Stimulated activated effector memory CD8-positive, alpha-beta T cell treated with anti-CD3 and anti-CD28 coated beads, Interleukin-12 subunit alpha, Interleukin-12 subunit beta, amount 100 ng/mL, for 72 hours (primary cell): ENCODE data around the gene RPL7A.
"Not testable (repeated sequence)": the region's sequence is repeated elsewhere in the genome, so short reads cannot be mapped to it uniquely, and the experiment has no call there.

Experiments used
- ATAC-seq: fragments of 150-1000 bp; cut with Tn5 transposase; 2 replicates; pipeline ENCODE4 v1.10.0; 2021
- DNase-seq, 2 donors: peaks; one replicate each; pipeline ENCODE4 v3.0.0; 2021 to 2022; ENCODE audit warnings: low spot score in 2 of 2
- H3K27ac Mint-ChIP-seq: one replicate; pipeline ENCODE4 v1.8.0; 2022; ENCODE audit warnings: mild to moderate bottlenecking, mixed read lengths
- H3K36me3 Mint-ChIP-seq: one replicate; pipeline ENCODE4 v1.8.0; 2022; ENCODE audit warnings: mild to moderate bottlenecking, mixed read lengths
- H3K4me1 Mint-ChIP-seq: one replicate; pipeline ENCODE4 v1.8.0; 2022; ENCODE audit warnings: mixed read lengths
- H3K4me3 Mint-ChIP-seq: one replicate; pipeline ENCODE4 v1.8.0; 2022; ENCODE audit warnings: mild to moderate bottlenecking, mixed read lengths
- H3K9me3 Mint-ChIP-seq: one replicate; pipeline ENCODE4 v1.8.0; 2022; ENCODE audit warnings: mixed read lengths

RPL7A gene

GRCh38 chr9:133367221-133367620, 19.2 kb downstream of the RPL7A start:
- H3K36me3 Mint-ChIP-seq: peaks cover 100% of the 10 kb centered on the region
- peak overlapping the region; percentile 8 for H3K27ac Mint-ChIP-seq
- no peaks in the 10 kb centered on the region for H3K9me3 Mint-ChIP-seq
- no peak for ATAC-seq
- H3K4me3 Mint-ChIP-seq: peak overlapping the region; percentile 14
- peaks cover 83% of the 10 kb centered on the region for H3K4me1 Mint-ChIP-seq
- DNase-seq: no peak

DNA sequence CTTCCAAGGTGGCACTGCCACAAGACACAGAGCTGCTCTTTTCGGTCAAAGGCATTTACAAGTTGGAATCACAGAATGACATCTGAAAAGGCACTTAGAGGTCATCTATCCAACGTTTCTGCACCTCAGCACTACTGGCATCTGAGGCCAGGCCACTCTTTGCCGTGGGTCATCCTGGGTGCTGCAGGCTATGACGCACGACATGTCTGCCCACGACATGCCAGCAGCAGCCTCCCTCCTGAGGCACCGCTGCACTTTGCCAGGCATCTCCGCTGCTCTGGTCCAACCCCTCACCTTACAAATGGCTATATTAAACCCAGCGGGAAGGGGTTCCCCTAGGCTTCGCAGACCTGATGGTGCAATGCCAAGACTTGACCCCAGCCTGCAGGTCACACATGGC, 19.8 kb downstream of the RPL7A start:
- peaks cover 100% of the 10 kb centered on the region for H3K36me3 Mint-ChIP-seq
- no peak for DNase-seq
- no peaks in the 10 kb centered on the region for H3K9me3 Mint-ChIP-seq
- H3K4me1 Mint-ChIP-seq: peaks cover 84% of the 10 kb centered on the region
- no peak for ATAC-seq
- no peak overlapping the region for H3K4me3 Mint-ChIP-seq
- peak overlapping the region; percentile 8 for H3K27ac Mint-ChIP-seq

DNA sequence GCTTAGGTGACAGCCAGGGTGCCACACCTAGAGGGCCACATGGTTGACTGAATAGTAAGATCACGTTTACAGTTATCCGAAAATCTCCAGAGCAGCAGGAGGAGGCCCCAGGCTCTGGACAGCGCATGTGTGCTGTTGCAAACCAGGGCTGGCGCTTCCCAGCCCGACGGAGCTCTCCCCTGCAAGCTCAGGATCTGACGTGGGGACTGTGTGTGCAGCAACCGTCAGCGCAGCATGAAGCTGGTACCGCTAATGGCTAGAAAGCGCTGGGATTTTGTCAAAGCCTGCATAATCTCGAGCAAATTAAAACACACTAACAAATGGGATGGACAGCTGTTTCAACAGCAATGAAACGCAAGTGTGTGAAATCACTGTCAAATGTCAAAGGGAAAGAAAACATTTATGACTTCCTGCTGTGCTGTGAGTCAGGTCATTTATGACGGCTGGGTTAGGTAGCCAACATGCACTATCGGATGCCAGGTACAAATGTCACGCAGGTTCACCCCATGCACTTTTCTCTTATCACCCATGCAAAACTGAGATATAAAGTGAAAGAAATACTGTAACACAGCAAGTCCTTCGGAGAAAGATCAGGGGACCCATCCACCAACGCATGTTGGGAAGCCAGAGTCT, 20.3 kb downstream of the RPL7A start:
- Mint-ChIP-seq H3K36me3 (peaks cover 100% of the 10 kb centered on the region), H3K4me3 (peak overlapping the region; percentile 89), H3K4me1 (peaks cover 84% of the 10 kb centered on the region), H3K9me3 (no peaks in the 10 kb centered on the region), H3K27ac (peak overlapping the region; percentile 98)
- DNase-seq (no peak), ATAC-seq (no peak)

DNA sequence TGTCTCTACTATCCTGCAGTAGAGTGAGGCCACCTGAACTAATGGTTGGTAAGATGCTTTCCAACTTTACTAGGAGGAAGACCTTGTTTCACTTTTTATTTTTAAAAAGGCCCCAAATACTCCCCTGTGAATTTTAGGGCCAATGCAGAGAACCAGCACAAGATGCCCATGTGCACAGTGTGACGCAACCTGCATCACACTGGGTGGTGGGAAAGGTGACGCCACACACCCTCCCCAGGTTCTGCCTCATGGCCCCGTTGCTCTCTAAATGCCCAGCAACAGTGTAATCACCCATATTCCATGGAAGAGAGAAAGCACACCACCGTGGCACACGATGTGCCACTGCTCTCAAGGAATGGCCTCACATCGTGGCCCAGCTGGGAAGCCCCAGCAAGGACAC, 21.4 kb downstream of the RPL7A start:
- H3K36me3 Mint-ChIP-seq: peaks cover 100% of the 10 kb centered on the region
- peaks cover 75% of the 10 kb centered on the region for H3K4me1 Mint-ChIP-seq
- DNase-seq (no peak), ATAC-seq (no peak)
- H3K9me3 Mint-ChIP-seq: no peaks in the 10 kb centered on the region
- H3K4me3 Mint-ChIP-seq: peak overlapping the region; percentile 89
- H3K27ac Mint-ChIP-seq: peak overlapping the region; percentile 98

- peak overlapping the region; percentile 98 for H3K27ac Mint-ChIP-seq
- no peaks in the 10 kb centered on the region for H3K9me3 Mint-ChIP-seq
- peak in 1 of 2 donors; percentile 85 for DNase-seq
- peak overlapping the region; percentile 89 for H3K4me3 Mint-ChIP-seq
- H3K36me3 Mint-ChIP-seq: peaks cover 100% of the 10 kb centered on the region
- H3K4me1 Mint-ChIP-seq: peaks cover 73% of the 10 kb centered on the region
- peak; percentile 79 for ATAC-seq
These were observed 21.9 kb downstream of the RPL7A start for GRCh38 chr9:133369933-133370332.

DNA sequence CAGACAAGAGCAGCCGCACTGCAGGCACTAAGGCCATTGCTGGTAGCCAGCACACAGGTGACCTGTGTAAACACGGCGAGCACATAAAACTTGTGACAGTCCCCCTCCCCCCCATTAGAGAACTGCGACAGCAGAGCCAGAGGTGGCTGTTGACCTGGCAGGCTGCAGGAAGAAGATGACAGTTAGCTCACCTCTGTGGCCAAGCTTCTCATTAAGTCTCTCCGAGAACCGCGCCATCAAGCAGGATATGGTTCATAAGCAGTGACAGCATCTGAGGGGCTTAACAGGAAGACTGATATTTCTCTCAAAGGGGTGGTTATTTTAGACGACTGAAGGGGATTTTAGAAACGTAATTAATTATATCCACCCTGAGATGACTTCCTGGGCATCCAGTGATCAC, 22.7 kb downstream of the RPL7A start:
- H3K27ac Mint-ChIP-seq: peak overlapping the region; percentile 98
- ATAC-seq (peak; percentile 53), DNase-seq (peak in 1 of 2 donors; percentile 76)
- no peaks in the 10 kb centered on the region for H3K9me3 Mint-ChIP-seq
- peak overlapping the region; percentile 89 for H3K4me3 Mint-ChIP-seq
- peaks cover 98% of the 10 kb centered on the region for H3K36me3 Mint-ChIP-seq
- H3K4me1 Mint-ChIP-seq: peaks cover 69% of the 10 kb centered on the region

DNA sequence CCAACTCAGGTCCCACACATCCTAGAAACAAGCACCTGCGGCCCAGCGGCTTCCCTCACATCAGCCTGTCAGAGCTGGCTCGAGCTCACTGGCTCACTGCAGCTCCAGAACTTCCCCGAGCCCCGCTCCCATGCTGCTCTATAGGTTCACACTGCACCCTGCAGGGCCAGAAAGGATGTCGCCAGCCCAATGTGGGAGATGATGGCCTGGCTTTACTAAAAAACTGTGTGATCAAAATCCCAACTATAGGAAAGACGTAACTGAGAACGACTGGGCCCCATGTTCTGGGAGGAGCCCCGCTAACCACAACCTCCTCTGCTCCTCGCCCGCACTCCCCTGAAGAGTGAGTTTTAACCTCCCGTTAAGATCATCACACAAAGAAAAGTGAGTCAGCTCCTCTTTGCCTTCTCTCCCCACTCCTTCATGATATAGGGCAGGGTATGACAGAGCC, 23.3 kb downstream of the RPL7A start:
- peaks cover 92% of the 10 kb centered on the region for H3K36me3 Mint-ChIP-seq
- H3K9me3 Mint-ChIP-seq: no peaks in the 10 kb centered on the region
- H3K27ac Mint-ChIP-seq: peak overlapping the region; percentile 98
- DNase-seq (peak; percentile 46 to 86), ATAC-seq (peak; percentile 73)
- H3K4me3 Mint-ChIP-seq: peak overlapping the region; percentile 89
- peaks cover 69% of the 10 kb centered on the region for H3K4me1 Mint-ChIP-seq

DNA sequence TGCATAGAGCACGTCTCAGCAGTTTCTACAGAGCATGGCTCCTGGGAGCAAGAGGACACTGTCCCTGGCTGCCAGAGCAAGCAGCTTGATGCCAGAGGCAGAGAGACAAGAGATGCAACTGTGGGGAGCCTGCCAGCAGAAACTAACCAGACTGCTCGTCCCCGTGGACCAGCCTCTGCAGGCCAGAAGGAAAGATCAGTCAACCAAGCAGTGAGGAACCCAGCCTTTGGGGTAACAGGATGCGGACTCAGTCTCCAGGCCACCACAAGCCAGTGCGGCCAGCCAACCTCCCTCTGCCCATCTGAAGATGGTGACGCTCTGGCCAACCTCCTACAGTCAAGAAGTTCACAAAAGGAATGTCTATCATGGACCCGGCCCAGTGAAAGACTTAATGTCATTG, 24.1 kb downstream of the RPL7A start:
- peak in 1 of 2 donors; percentile 67 for DNase-seq
- H3K4me1 Mint-ChIP-seq: peaks cover 60% of the 10 kb centered on the region
- no peak for ATAC-seq
- H3K9me3 Mint-ChIP-seq: no peaks in the 10 kb centered on the region
- peak overlapping the region; percentile 89 for H3K4me3 Mint-ChIP-seq
- H3K36me3 Mint-ChIP-seq: peaks cover 83% of the 10 kb centered on the region
- H3K27ac Mint-ChIP-seq: peak overlapping the region; percentile 98

DNA sequence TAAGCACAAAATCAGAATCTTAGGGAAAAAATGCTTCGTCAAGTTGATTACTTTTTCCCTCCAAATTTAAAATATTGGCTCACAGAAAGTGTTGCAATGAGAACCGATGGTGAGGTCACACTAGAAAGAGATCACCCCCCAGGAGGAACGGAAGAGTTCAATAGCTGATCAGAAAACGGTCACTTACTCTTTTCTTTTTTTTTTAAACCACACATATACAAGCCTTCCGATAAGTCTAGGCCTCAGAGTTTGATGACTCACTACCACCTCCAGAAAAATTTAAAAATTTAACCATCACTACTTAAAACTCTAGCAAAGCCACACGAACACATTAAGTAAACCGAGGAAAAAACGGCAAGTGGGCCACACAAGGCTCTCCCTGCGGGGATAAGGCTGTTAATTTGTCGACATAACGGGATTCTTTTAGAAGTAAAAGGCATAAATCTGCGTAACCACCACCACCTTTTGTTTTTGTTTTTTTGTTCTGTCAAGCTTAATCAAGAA, 26.6 kb downstream of the RPL7A start:
- peak; percentile 44 for ATAC-seq
- Mint-ChIP-seq H3K36me3 (peaks cover 58% of the 10 kb centered on the region), H3K4me1 (peaks cover 38% of the 10 kb centered on the region), H3K27ac (peak overlapping the region; percentile 98), H3K4me3 (peak overlapping the region; percentile 89), H3K9me3 (no peaks in the 10 kb centered on the region)
- no peak for DNase-seq

DNA sequence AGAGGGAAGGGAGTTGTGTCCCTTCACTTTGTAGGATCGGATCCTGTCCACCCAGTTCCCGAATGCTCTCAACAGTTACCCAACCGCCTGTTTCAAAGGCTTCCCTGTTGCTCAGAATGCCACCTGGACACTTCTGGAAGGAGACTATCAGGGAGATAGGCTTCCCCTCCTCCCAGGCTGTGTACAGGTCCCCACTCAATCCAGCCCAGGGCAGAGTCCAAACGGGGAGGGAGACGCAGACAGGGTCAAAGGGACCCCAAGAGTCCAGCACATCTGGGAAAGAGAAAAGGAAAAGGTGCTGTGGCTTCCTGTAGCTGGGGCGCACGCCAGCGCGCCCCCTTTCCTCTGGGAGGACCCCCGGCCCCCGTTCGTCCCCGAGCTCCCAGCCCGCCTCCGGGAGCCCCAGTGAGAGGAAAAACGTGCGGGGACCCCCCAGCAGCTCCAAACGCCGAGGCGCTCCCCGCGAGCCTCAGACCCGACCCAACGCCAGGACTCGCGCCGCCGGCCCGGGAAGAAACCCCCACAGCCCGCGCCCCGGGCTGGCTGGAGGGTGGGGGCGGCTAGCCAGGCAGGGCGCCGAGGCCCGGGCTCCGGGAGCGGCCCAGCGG, 27.2 kb downstream of the RPL7A start:
- no peak for ATAC-seq
- Mint-ChIP-seq H3K4me3 (peak overlapping the region; percentile 89), H3K4me1 (peaks cover 32% of the 10 kb centered on the region), H3K9me3 (no peaks in the 10 kb centered on the region), H3K36me3 (peaks cover 52% of the 10 kb centered on the region), H3K27ac (peak overlapping the region; percentile 98)
- DNase-seq: peak; percentile 31 to 78

DNA sequence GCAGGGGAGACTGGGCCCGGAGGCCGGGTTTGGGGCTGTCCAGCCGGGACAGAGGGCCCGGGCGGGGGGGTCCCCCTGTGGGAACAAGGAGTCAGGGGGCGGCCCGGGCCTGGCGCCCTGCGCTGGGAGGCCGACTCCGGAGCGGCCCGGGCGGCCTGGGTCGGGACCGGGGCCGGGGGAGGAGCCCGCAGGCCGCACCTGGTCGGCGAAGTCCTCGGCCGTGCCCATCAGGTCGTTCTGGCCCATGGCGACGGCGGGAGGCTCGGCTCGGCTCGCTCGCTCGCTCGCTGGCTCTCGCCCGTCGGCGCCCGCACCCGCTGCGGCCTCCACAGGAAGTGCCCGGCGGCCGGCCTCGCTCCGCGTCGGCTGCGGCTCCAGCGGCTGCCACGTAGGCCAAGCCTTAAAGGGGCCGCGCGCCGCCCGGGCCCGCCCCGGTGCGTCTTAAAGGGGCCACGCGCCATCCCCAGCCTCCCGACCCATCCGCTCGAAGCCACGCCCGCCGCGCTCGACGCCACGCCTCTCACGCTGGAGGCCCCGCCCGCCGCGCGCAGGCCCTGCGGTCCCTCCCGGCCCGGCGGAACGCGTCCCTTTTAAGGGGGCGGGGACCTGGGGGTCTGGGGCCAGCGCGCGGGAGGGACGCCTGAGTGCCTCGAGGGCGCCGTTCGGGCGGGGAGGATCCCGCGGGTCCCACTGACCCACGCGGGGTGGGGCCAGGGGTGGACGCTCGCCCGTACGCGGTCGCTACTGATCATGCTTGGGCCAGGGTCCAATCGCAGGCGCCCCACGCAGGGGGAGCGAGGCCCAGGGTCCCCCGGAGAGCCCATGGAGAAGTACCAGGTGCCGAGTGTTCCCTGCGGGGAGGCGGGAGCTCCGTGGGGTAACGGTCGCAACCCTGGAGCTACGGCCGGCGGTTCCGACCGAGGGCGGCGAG, 28.0 kb downstream of the RPL7A start, which contains the start of the genes STKLD1 and SURF4:
STKLD1 (plus strand) TSS at position 643 of the 931 bp plus-strand sequence; CDS start at position 751, 108 bp downstream.
SURF4 (minus strand) TSS at position 337 of the 931 bp plus-strand sequence; CDS start at position 246, 91 bp downstream.
- ATAC-seq (peak; percentile 82), DNase-seq (peak; percentile 96 to 98)
- peak within 1 kb of the TSS; percentile 89 for H3K4me3 Mint-ChIP-seq
- peaks cover 24% of the 10 kb centered on the region for H3K4me1 Mint-ChIP-seq
- peaks cover 44% of the 10 kb centered on the region for H3K36me3 Mint-ChIP-seq
- H3K27ac Mint-ChIP-seq: peak within 1 kb of the TSS; percentile 98
- H3K9me3 Mint-ChIP-seq: no peaks in the 10 kb centered on the region

DNA sequence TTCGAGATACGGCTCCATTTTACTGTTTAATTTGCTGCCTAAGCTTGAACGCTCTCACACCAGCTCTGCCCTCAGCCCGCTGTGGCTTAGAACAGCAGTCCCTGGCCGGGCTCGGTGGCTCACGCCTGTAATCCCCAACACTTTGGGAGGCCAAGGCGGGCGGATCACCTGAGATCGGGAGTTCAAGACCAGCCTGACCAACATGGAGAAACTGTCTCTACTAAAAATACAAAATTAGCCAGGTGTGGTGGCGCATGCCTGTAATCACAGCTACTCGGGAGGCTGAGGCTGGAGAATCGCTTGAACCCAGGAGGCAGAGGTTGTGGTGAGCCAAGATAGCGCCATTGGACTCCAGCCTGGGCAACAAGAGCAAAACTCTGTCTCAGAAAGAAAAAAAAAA, 29.3 kb downstream of the RPL7A start:
- Mint-ChIP-seq H3K4me3 (peak overlapping the region; percentile 89), H3K36me3 (peaks cover 32% of the 10 kb centered on the region)
- not testable (repeated sequence) for DNase-seq

GRCh38 chr9:133377721-133378216, 29.8 kb downstream of the RPL7A start:
- no peak for DNase-seq
- Mint-ChIP-seq H3K4me3 (peak overlapping the region; percentile 89), H3K9me3 (no peaks in the 10 kb centered on the region), H3K4me1 (peaks cover 7% of the 10 kb centered on the region), H3K36me3 (peaks cover 27% of the 10 kb centered on the region), H3K27ac (no peak overlapping the region)
- no peak for ATAC-seq

More for the DNA sequence above, 29.3 kb downstream of the RPL7A start:
- not testable (repeated sequence) for H3K9me3 Mint-ChIP-seq, H3K27ac Mint-ChIP-seq, ATAC-seq
- peaks cover 12% of the 10 kb centered on the region for H3K4me1 Mint-ChIP-seq

- Mint-ChIP-seq H3K27ac (no peak overlapping the region), H3K36me3 (peaks cover 20% of the 10 kb centered on the region), H3K4me3 (no peak overlapping the region), H3K4me1 (no peaks in the 10 kb centered on the region), H3K9me3 (no peaks in the 10 kb centered on the region)
- ATAC-seq (no peak), DNase-seq (no peak)
These were observed 30.5 kb downstream of the RPL7A start for GRCh38 chr9:133378408-133378962.
